Heart right ventricle (tissue), 16 donors: ENCODE data around the gene GRAP2. TPM values are rescaled to one million over a fixed set of nuclear protein-coding genes. Genes with fewer than 3 reads are reported as not detected.

ENCODE experiments used
- ATAC-seq, 8 donors: fragments of 200-7000 bp; cut with Tn5 transposase; one replicate each; pipeline ENCODE4 v1.9.1; 2020; ENCODE audit warnings: mild to moderate bottlenecking in 8 of 8, moderate library complexity in 8 of 8, moderate number of reproducible peaks in 1 of 8
- DNase-seq, 2 donors: peaks; one replicate each; pipeline ENCODE4 v3.0.0-alpha.2; 2020
- H3K27ac ChIP-seq, 10 donors: fragments of 200-600 bp; sonication (generic) in 2 of 10; one replicate each; pipeline versions ENCODE4 v1.5.0 to v1.8.0; 2020 to 2022; ENCODE audit warnings: mild to moderate bottlenecking in 3 of 10
- H3K27me3 ChIP-seq, 7 donors: fragments of 200-600 bp; one replicate each; pipeline ENCODE4 v1.8.0; 2021 to 2022; ENCODE audit warnings: mild to moderate bottlenecking in 2 of 7
- H3K36me3 ChIP-seq, 9 donors: fragments of 200-600 bp; sonication (generic) in 1 of 9; one replicate each; pipeline versions ENCODE4 v1.5.0 to v1.8.0; 2020 to 2022; ENCODE audit warnings: mild to moderate bottlenecking in 2 of 9
- H3K4me1 ChIP-seq, 9 donors: fragments of 200-600 bp; sonication (generic) in 1 of 9; one replicate each; pipeline versions ENCODE4 v1.5.0 to v1.8.0; 2020 to 2022; ENCODE audit warnings: mild to moderate bottlenecking in 4 of 9
- H3K4me3 ChIP-seq, 10 donors: fragments of 200-600 bp; sonication (generic) in 2 of 10; one replicate each; pipeline versions ENCODE4 v1.5.0 to v1.8.0; 2020 to 2022; ENCODE audit warnings: mild to moderate bottlenecking in 7 of 10, moderate library complexity in 2 of 10
- H3K9me3 ChIP-seq, 11 donors: fragments of 200-600 bp in 10 of 11; sonication (generic) in 2 of 11; one replicate each; pipeline versions ENCODE4 v1.5.0 to v1.8.0; 2013 to 2022; ENCODE audit warnings: mild to moderate bottlenecking in 2 of 11, control low read depth in 1 of 11, moderate library complexity in 1 of 11
- WGBS, 2 donors: extraction: QIAGEN DNeasy Blood & Tissue Kit; methylation state at CpG; one replicate each; pipeline ENCODE4 v1.1.7; 2013; ENCODE audit warnings: inconsistent platforms in 1 of 2; 5-methylcytosine and 5-hydroxymethylcytosine counted together
- intact Hi-C, 10 donors: fragments of 100-400 bp; cut with DNase I; formaldehyde crosslinking; loops; one replicate each; pipeline versions ENCODE4 v1.11.1 to v1.14.2; 2022
- polyA plus RNA-seq, 2 donors: library from polyadenylated mRNA; stranded (reverse); fragments of 200-250 nt; gene quantifications; one replicate each; pipeline ENCODE4 v1.2.3, GENCODE V29; 2013
- total RNA-seq, 10 donors: library from RNA; stranded (reverse); fragmentation: NEBNext Ultra II Directional in 3 of 10; extraction: Animal tissue kit (Norgen Biotek cat#: 25700) in 3 of 10; gene quantifications; one replicate each; pipeline versions ENCODE4 v1.2.1 to v1.2.4, GENCODE V29; 2021 to 2023
- TF ChIP-seq, protein P1 (sequence below), 9 donors: fragments of 200-600 bp; sonication (generic) in 2 of 9; IDR thresholded peaks; one replicate each; pipeline versions ENCODE4 v1.5.0 to v1.8.0; 2021 to 2022; ENCODE audit warnings: antibody characterized with exemption in 9 of 9, mild to moderate bottlenecking in 5 of 9, moderate library complexity in 1 of 9
- donor health status: Arrhythmogenic right ventricular cardiomyopathy.
- donor health status: ischemic (EF 13 %, LVEDD 7.1; RV severe dilation, severe dysfunction).
- donor health status: healthy with polysubstance abuse.
- donor health status: DM: no; HTN: yes; CAD: no.
- donor health status: DM: no; HTN: no; CAD: no.
- donor health status: ischemic (EF 25% LVEDD 6.9; RV normal size, moderate dysfunction).
- donor health status: ischemic (EF 25% LVEDD 5.7; RV mildly dilated, moderate dysfunction).
- donor health status: healthy.
- donor health status: DM: yes; HTN: yes; CAD: no.
- donor health status: Ischemic cardiomyopathy.
- donor health status: ischemic (EF 35%, LVEDD 5.7; RV mildly dilated, moderate dysfunction).
- donor health status: nonischemic (EF 11% LVEDD 7.7; RV severe dilation, severe dysfunction).
- donor health status: DM: yes; HTN: yes; CAD: no.
- donor health status: PGD.
- donor health status: ischemic (EF 29% LVEDD 5.4; RV normal size, mild dysfunction).
- donor health status: nonischemic (EF 23%, LVEDD 6.1; RV moderate dilation, normal function).

GRAP2 gene
- total and polyA plus RNA-seq, 12 donors = 0.19 to 5.6 (median 0.60) TPM

DNA sequence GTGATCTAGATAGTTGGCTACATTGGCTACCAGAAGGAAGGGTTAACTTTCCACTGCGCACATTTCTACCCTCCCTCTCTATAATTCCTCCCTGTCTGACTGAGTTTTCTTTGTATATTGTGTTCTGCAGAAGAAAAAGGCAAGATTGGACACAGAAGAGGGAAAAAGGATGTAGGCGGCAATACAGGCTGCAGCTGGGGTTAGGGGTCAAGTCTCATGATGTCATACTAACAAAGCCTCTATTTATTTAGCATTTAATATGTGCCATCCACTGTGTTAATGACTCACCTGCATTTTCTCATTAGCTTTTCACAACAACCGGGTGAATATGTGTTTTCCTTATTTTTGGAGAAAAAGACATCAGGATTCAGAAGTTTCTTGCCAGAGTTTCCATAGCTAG is 95.8 kb downstream of the GRAP2 start:
- no peaks in the 10 kb centered on the region for H3K9me3 ChIP-seq
- TF ChIP-seq, protein P1, sequence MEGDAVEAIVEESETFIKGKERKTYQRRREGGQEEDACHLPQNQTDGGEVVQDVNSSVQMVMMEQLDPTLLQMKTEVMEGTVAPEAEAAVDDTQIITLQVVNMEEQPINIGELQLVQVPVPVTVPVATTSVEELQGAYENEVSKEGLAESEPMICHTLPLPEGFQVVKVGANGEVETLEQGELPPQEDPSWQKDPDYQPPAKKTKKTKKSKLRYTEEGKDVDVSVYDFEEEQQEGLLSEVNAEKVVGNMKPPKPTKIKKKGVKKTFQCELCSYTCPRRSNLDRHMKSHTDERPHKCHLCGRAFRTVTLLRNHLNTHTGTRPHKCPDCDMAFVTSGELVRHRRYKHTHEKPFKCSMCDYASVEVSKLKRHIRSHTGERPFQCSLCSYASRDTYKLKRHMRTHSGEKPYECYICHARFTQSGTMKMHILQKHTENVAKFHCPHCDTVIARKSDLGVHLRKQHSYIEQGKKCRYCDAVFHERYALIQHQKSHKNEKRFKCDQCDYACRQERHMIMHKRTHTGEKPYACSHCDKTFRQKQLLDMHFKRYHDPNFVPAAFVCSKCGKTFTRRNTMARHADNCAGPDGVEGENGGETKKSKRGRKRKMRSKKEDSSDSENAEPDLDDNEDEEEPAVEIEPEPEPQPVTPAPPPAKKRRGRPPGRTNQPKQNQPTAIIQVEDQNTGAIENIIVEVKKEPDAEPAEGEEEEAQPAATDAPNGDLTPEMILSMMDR (IDR thresholded peaks at IDR 0.05) = no peak
- H3K27me3 ChIP-seq = peaks cover 0 to 59% (median 34%) of the 10 kb centered on the region in 7 donors
- no peak overlapping the region for H3K4me3 ChIP-seq
- WGBS, 2 donors = 78 to 86% methylated on average over 3 of the region's 3 CpGs
- peaks cover 0 to 39% (median 16%) of the 10 kb centered on the region in 9 donors for H3K4me1 ChIP-seq
- DNase-seq (no peak), ATAC-seq (no peak)
- no peaks in the 10 kb centered on the region for H3K36me3 ChIP-seq
- H3K27ac ChIP-seq = no peak overlapping the region
- intact Hi-C loops = no loop called here

DNA sequence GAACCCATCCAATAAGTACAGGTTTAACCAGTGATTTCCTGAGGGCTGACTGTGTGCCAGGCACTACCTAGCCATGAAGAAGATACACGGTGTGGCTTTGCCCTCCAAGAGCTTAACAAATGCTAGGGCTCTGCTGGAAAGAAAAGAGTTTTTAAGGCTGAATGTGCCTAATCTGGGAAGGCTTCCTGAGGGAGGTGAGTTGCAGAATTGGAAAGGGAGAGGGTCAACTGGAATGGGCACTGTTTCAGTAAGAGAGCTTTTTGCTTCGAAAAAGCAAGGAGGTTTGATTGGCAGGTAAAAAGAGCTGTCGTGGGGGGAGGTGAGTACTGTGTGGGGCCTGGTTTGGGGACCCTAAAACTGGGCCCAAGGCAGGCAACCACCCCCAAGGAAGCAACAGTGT is 96.5 kb downstream of the GRAP2 start:
- ATAC-seq (no peak), DNase-seq (no peak)
- Histone ChIP-seq H3K4me3 (no peak overlapping the region), H3K36me3 (no peaks in the 10 kb centered on the region), H3K9me3 (no peaks in the 10 kb centered on the region), H3K27me3 (peaks cover 0 to 52% (median 30%) of the 10 kb centered on the region in 7 donors), H3K4me1 (peaks cover 0 to 32% (median 15%) of the 10 kb centered on the region in 9 donors), H3K27ac (no peak overlapping the region)
- TF ChIP-seq, protein P1 (IDR thresholded peaks at IDR 0.05) = no peak
- intact Hi-C loops = no loop called here
- WGBS, 2 donors = 80 to 86% methylated on average over 3 of the region's 3 CpGs

DNA sequence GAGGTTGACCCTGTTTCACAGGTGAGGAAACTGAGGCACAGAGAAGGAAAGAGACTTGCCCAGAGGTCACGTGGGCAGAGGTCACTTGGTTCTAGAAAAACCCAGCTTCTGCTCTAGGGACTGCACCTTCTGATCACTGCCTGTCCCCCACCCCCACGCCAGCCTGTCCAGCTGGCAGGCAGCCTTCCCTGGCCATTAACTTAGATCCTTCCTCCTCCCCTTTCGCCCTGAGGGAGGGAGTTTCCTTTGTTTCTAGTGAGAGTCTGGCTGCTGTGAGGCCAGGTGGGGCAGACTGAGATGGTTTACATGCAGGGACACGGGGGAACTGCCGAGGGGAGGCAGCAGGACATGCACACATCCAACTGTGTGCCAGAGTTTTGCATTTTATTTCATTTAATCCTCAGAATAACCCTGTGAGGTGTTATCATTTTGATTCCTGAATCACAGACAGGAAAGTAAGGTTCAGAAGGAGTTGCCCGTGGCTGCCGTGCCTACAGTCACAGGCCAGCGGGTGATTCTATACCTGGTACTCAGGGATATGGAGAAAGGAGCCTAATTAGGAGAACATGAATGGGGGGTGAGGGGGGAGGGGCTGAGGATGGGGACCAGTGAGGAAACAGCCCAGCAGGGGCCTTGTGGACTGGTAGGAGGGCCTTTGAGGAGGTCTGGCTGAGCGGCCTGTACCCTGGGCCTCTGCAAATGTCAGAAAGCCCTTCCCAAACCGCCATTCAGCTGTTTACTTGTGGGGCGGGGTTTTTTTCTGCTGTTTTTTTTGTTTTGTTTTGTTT is 97.2 kb downstream of the GRAP2 start:
- intact Hi-C loops = no loop called here
- peak; percentile 17 to 48 for DNase-seq
- Histone ChIP-seq H3K27me3 (peaks cover 0 to 45% (median 27%) of the 10 kb centered on the region in 7 donors), H3K4me3 (no peak overlapping the region), H3K27ac (no peak overlapping the region), H3K36me3 (no peaks in the 10 kb centered on the region), H3K9me3 (no peaks in the 10 kb centered on the region), H3K4me1 (peaks cover 0 to 27% (median 15%) of the 10 kb centered on the region in 9 donors)
- TF ChIP-seq, protein P1 (IDR thresholded peaks at IDR 0.05) = no peak
- WGBS, 2 donors = 53 to 66% methylated on average over 11 of the region's 11 CpGs
- peak in 7 of 8 donors; percentile 37 to 78 (median 53) for ATAC-seq

DNA sequence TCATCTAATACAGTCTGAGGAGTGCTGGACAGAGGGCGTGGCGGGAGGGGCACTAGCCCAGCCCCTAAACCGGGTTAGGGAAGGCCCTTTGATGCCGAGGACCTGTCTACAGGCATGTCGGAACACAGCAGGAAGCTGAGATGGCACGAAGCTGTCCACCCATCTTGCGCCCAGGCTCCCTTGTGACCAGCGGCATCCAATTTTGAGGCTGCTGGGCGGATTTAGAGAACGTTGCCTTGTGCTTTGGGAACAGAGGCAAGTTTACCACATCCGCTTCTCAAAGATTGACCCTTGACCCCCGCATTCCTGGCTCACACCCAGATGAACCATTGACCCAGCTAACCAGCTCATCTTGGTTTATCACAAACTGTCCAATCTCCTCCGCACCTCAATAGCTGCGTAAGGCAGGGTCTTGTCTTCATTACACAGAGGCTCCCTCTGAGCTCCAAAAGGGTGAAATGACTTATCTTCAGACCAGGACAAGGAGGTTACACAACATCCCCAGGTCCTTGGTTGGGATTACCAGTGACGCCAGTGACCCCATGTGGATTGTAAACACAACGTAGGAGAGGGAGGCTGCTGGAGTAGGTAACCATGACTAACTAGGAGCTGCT is 98.4 kb downstream of the GRAP2 start:
- Histone ChIP-seq H3K4me3 (no peak overlapping the region), H3K4me1 (peaks cover 0 to 27% (median 14%) of the 10 kb centered on the region in 9 donors), H3K36me3 (no peaks in the 10 kb centered on the region), H3K27ac (no peak overlapping the region), H3K27me3 (peaks cover 0 to 33% (median 16%) of the 10 kb centered on the region in 7 donors), H3K9me3 (no peaks in the 10 kb centered on the region)
- DNase-seq = no peak
- 83 to 86% methylated on average over 16 of the region's 16 CpGs for WGBS, 2 donors
- ATAC-seq = no peak
- TF ChIP-seq, protein P1 (IDR thresholded peaks at IDR 0.05) = no peak
- intact Hi-C loops = no loop called here
